HL-60 (cell line): ENCODE measurements around the gene CYP2U1.

Experiments
- GABPA ChIP-seq: IDR thresholded peaks from 2 replicates; pipeline ENCODE4 v1.6.1; 2012; ENCODE audit warnings: low read depth
- POLR2AphosphoS5 ChIP-seq: IDR thresholded peaks from 2 replicates; pipeline ENCODE4 v1.6.1; 2012; ENCODE audit warnings: low read depth
- TF ChIP-seq, protein P1 (sequence below): IDR thresholded peaks from 2 replicates; pipeline ENCODE4 v1.6.1; 2012; ENCODE audit warnings: low read depth; ENCODE audit not compliant: insufficient replicate concordance
- TF ChIP-seq, protein P2 (sequence below): IDR thresholded peaks from one replicate; pipeline ENCODE4 v1.5.1; 2011; ENCODE audit warnings: low read length, control low read depth, inconsistent platforms; ENCODE audit not compliant: insufficient read depth

DNA sequence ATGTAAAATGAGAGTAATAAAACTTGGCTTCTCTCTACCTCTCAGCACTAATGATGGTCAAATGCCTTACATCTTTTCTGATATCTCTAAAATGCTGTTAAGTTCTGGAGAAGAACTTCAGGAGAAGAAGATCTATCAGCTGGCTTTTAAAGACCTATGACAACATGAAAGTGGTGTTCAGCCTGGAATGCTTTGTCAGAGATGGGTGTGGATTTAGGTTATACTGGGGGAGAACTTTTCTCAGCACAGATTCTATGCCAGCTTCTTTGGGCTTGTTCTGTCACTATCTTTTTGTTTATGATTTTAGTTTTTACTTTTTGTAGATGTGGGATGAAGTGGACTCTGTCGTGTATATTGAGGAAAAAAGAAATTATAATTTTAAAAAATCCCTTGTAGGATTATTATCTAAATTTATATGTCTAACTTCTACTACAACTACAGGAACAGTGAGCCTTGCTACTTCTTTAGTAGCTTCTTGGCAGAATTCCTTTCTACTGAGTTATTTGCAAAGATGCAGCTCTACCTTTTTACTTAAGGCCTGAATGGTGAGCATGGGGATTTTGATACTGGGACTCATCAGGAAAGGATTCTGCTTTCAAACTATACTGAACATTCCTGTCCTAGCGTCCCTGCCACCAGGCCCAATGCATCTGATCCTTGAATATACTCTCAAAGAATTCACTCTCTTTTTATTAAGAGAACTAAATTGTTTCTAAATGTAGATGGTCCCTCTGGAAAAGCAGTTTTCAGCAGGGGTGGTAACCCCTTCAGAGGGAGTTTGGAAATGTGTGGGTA lies 19.6 kb downstream of the CYP2U1 start:
- TF ChIP-seq, protein P1, sequence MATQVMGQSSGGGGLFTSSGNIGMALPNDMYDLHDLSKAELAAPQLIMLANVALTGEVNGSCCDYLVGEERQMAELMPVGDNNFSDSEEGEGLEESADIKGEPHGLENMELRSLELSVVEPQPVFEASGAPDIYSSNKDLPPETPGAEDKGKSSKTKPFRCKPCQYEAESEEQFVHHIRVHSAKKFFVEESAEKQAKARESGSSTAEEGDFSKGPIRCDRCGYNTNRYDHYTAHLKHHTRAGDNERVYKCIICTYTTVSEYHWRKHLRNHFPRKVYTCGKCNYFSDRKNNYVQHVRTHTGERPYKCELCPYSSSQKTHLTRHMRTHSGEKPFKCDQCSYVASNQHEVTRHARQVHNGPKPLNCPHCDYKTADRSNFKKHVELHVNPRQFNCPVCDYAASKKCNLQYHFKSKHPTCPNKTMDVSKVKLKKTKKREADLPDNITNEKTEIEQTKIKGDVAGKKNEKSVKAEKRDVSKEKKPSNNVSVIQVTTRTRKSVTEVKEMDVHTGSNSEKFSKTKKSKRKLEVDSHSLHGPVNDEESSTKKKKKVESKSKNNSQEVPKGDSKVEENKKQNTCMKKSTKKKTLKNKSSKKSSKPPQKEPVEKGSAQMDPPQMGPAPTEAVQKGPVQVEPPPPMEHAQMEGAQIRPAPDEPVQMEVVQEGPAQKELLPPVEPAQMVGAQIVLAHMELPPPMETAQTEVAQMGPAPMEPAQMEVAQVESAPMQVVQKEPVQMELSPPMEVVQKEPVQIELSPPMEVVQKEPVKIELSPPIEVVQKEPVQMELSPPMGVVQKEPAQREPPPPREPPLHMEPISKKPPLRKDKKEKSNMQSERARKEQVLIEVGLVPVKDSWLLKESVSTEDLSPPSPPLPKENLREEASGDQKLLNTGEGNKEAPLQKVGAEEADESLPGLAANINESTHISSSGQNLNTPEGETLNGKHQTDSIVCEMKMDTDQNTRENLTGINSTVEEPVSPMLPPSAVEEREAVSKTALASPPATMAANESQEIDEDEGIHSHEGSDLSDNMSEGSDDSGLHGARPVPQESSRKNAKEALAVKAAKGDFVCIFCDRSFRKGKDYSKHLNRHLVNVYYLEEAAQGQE: no peak
- TF ChIP-seq, protein P2, sequence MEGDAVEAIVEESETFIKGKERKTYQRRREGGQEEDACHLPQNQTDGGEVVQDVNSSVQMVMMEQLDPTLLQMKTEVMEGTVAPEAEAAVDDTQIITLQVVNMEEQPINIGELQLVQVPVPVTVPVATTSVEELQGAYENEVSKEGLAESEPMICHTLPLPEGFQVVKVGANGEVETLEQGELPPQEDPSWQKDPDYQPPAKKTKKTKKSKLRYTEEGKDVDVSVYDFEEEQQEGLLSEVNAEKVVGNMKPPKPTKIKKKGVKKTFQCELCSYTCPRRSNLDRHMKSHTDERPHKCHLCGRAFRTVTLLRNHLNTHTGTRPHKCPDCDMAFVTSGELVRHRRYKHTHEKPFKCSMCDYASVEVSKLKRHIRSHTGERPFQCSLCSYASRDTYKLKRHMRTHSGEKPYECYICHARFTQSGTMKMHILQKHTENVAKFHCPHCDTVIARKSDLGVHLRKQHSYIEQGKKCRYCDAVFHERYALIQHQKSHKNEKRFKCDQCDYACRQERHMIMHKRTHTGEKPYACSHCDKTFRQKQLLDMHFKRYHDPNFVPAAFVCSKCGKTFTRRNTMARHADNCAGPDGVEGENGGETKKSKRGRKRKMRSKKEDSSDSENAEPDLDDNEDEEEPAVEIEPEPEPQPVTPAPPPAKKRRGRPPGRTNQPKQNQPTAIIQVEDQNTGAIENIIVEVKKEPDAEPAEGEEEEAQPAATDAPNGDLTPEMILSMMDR: no peak
- TF ChIP-seq GABPA (no peak), POLR2AphosphoS5 (no peak)
